Naive thymus-derived CD4-positive, alpha-beta T cell (primary cell): Measurements from ENCODE around the gene PAX8. TPM values are rescaled to one million over a fixed set of nuclear protein-coding genes. Genes with fewer than 3 reads are reported as not detected.

Experiments used
- ATAC-seq: fragments of 150-1000 bp; cut with Tn5 transposase; 2 replicates; pipeline ENCODE4 v1.10.0; 2021; ENCODE audit warnings: mild to moderate bottlenecking, moderate library complexity
- CTCF ChIA-PET: fragments of 350-600 bp; sonication (Branson Sonifier 250); formaldehyde crosslinking; loops from one replicate; lab custom pipeline; 2021; ENCODE audit warnings: antibody characterized with exemption; lab: Charles Lee
- POLR2A ChIA-PET: fragments of 350-600 bp; sonication (Branson Sonifier 250); formaldehyde crosslinking; loops from one replicate; lab custom pipeline; 2021; ENCODE audit warnings: antibody characterized with exemption, inconsistent platforms; lab: Charles Lee
- DNase-seq, 9 donors: peaks; one replicate each; pipeline versions ENCODE4 v3.0.0 to v3.0.0-alpha.2; 2020 to 2022; ENCODE audit warnings: mixed read lengths in 1 of 9
- H3K27ac ChIP-seq: one replicate; pipeline ENCODE4 v1.7.0; 2013; ENCODE audit warnings: mild to moderate bottlenecking, low read depth, low read length, moderate library complexity
- H3K27me3 ChIP-seq, 2 donors: one replicate each; pipeline ENCODE4 v1.7.0; 2013; ENCODE audit warnings: low read length in 2 of 2, mild to moderate bottlenecking in 2 of 2, moderate library complexity in 2 of 2; ENCODE audit not compliant: control insufficient read depth in 2 of 2, insufficient read depth in 2 of 2
- H3K36me3 ChIP-seq, 3 experiments: 1 replicate in 2 of 3; 2 replicates in 1 of 3; pipeline ENCODE4 v1.7.0; 2013; ENCODE audit warnings: low read length in 3 of 3, mild to moderate bottlenecking in 3 of 3, moderate library complexity in 1 of 3; ENCODE audit not compliant: insufficient read depth in 3 of 3, control insufficient read depth in 2 of 3
- H3K4me1 ChIP-seq, 2 donors: one replicate each; pipeline ENCODE4 v1.7.0; 2013; ENCODE audit warnings: low read length in 2 of 2, mild to moderate bottlenecking in 2 of 2, moderate library complexity in 1 of 2; ENCODE audit not compliant: control insufficient read depth in 2 of 2, insufficient read depth in 2 of 2
- H3K4me3 ChIP-seq: 2 replicates; pipeline ENCODE4 v1.7.0; 2013; ENCODE audit warnings: mild to moderate bottlenecking, low read length
- H3K9me3 ChIP-seq, 3 experiments: 1 replicate in 2 of 3; 2 replicates in 1 of 3; pipeline ENCODE4 v1.7.0; 2013; ENCODE audit warnings: low read length in 3 of 3; ENCODE audit not compliant: control insufficient read depth in 2 of 3
- H3K27ac Mint-ChIP-seq, 9 donors: one replicate each; pipeline ENCODE4 v1.8.0; 2020 to 2022; ENCODE audit warnings: mixed read lengths in 9 of 9, mild to moderate bottlenecking in 8 of 9, moderate library complexity in 5 of 9, inconsistent platforms in 2 of 9
- H3K27me3 Mint-ChIP-seq, 5 donors: one replicate each; pipeline ENCODE4 v1.8.0; 2021 to 2022; ENCODE audit warnings: mixed read lengths in 5 of 5, mild to moderate bottlenecking in 1 of 5
- H3K36me3 Mint-ChIP-seq, 5 donors: one replicate each; pipeline ENCODE4 v1.8.0; 2020 to 2022; ENCODE audit warnings: mixed read lengths in 5 of 5, mild to moderate bottlenecking in 3 of 5, inconsistent platforms in 1 of 5
- H3K4me1 Mint-ChIP-seq, 7 donors: one replicate each; pipeline ENCODE4 v1.8.0; 2020 to 2022; ENCODE audit warnings: mixed read lengths in 7 of 7, mild to moderate bottlenecking in 3 of 7, inconsistent platforms in 1 of 7
- H3K4me3 Mint-ChIP-seq, 10 donors: one replicate each; pipeline ENCODE4 v1.8.0; 2020 to 2022; ENCODE audit warnings: mild to moderate bottlenecking in 10 of 10, mixed read lengths in 10 of 10, moderate library complexity in 6 of 10, inconsistent platforms in 2 of 10
- H3K9me3 Mint-ChIP-seq, 11 donors: one replicate each; pipeline ENCODE4 v1.8.0; 2020 to 2022; ENCODE audit warnings: mixed read lengths in 11 of 11, mild to moderate bottlenecking in 4 of 11, inconsistent platforms in 1 of 11, moderate library complexity in 1 of 11
- intact Hi-C, 2 donors: fragments of 100-400 bp; cut with micrococcal nuclease; formaldehyde crosslinking; loops; one replicate each; pipeline ENCODE4 v1.15.1; 2023
- polyA plus RNA-seq, 2 donors: library from polyadenylated mRNA; unstranded; fragments of 300-500 nt; fragmentation: Illumina TruSeq; gene quantifications; one replicate each; pipeline ENCODE4 v1.2.3, GENCODE V29; 2021
- total RNA-seq, 6 experiments: library from RNA in 5 of 6; stranded (reverse) in 5 of 6; gene quantifications; 1 replicate in 5 of 6; 2 replicates in 1 of 6; pipeline ENCODE4 v1.2.3 and lab custom pipeline; 2021 to 2026

Gene PAX8
- total and polyA plus RNA-seq, 7 experiments from 2014 or later: 0.09 to 1.5 (median 1.2) TPM

- ChIA-PET CTCF (interaction anchor here (0.6 to 7.9 kb wide), 15 partner anchors 9 to 212 kb away, joined by 3 to 80 read pairs (median 5); no protein-coding TSS in a partner anchor), POLR2A (interaction anchor here (0.7 to 12.9 kb wide), 11 partner anchors 9 to 178 kb away, joined by 3 to 172 read pairs (median 16); no protein-coding TSS in a partner anchor)
- Histone ChIP-seq H3K4me1 (peaks cover 67 to 69% of the 10 kb centered on the region in 2 donors), H3K9me3 (no peaks in the 10 kb centered on the region), H3K4me3 (peak overlapping the region; percentile 80), H3K36me3 (peaks cover 0 to 6% (median 4%) of the 10 kb centered on the region in 3 experiments), H3K27ac (peak overlapping the region; percentile 92), H3K27me3 (no peaks in the 10 kb centered on the region)
- H3K27me3 Mint-ChIP-seq: peaks cover 0 to 5% (median 0%) of the 10 kb centered on the region in 5 donors
- peaks cover 58 to 84% (median 72%) of the 10 kb centered on the region in 7 donors for H3K4me1 Mint-ChIP-seq
- H3K4me3 Mint-ChIP-seq: peak overlapping the region; percentile 87 to 99 (median 94)
- H3K9me3 Mint-ChIP-seq: peaks cover 0 to 5% (median 0%) of the 10 kb centered on the region in 11 donors
- peak overlapping the region; percentile 89 to 98 (median 93) for H3K27ac Mint-ChIP-seq
- ATAC-seq: no peak
- intact Hi-C loops: loop anchor here (1.0 to 10.0 kb wide), 10 partner anchors 8 to 1118 kb away; partner anchors contain the start of genes CKAP2L (in 1 of the 2), SLC20A1 (in 1 of the 2) and TMEM87B (in 1 of the 2)
- H3K36me3 Mint-ChIP-seq: peaks cover 3 to 53% (median 17%) of the 10 kb centered on the region in 5 donors
- DNase-seq: no peak
Observed at GRCh38 chr2:113172721-113173541, 105.8 kb downstream of the PAX8 start.

- Mint-ChIP-seq H3K27me3 (peaks cover 0 to 5% (median 0%) of the 10 kb centered on the region in 5 donors), H3K36me3 (peaks cover 3 to 42% (median 7%) of the 10 kb centered on the region in 5 donors), H3K4me1 (peaks cover 59 to 83% (median 71%) of the 10 kb centered on the region in 7 donors), H3K9me3 (peaks cover 0 to 5% (median 0%) of the 10 kb centered on the region in 11 donors), H3K27ac (peak overlapping the region; percentile 72 to 98 (median 93)), H3K4me3 (peak overlapping the region; percentile 26 to 94 (median 76))
- ChIA-PET POLR2A (interaction anchor here (0.7 to 12.9 kb wide), 6 partner anchors 9 to 34 kb away, joined by 3 to 172 read pairs (median 6); no protein-coding TSS in a partner anchor), CTCF (interaction anchor here (0.9 to 7.9 kb wide), 8 partner anchors 10 to 211 kb away, joined by 3 to 80 read pairs (median 4); no protein-coding TSS in a partner anchor)
- intact Hi-C loops: loop anchor here (2.0 to 10.0 kb wide), 5 partner anchors 175 to 1117 kb away; partner anchors contain the start of genes CKAP2L (in 1 of the 2), SLC20A1 (in 1 of the 2) and TMEM87B (in 1 of the 2)
- H3K4me3 ChIP-seq: no peak overlapping the region
- no peak for DNase-seq
- ATAC-seq: no peak
- peaks cover 67 to 69% of the 10 kb centered on the region in 2 donors for H3K4me1 ChIP-seq
- H3K27me3 ChIP-seq: no peaks in the 10 kb centered on the region
- H3K36me3 ChIP-seq: no peaks in the 10 kb centered on the region
- no peaks in the 10 kb centered on the region for H3K9me3 ChIP-seq
- peak overlapping the region; percentile 24 for H3K27ac ChIP-seq
Observed at GRCh38 chr2:113171334-113172075, 107.2 kb downstream of the PAX8 start.

GRCh38 chr2:113169586-113169985 lies 109.1 kb downstream of the PAX8 start:
- Mint-ChIP-seq H3K36me3 (peaks cover 0 to 31% (median 4%) of the 10 kb centered on the region in 5 donors), H3K4me1 (peaks cover 61 to 88% (median 81%) of the 10 kb centered on the region in 7 donors), H3K27me3 (peaks cover 0 to 2% (median 0%) of the 10 kb centered on the region in 5 donors), H3K4me3 (peak overlapping the region; percentile 4 to 78 (median 67)), H3K9me3 (peaks cover 0 to 4% (median 0%) of the 10 kb centered on the region in 11 donors), H3K27ac (peak overlapping the region; percentile 76 to 99 (median 92))
- ChIA-PET CTCF (interaction anchor here (0.7 to 1.4 kb wide), 3 partner anchors 11 to 181 kb away, joined by 3 to 4 read pairs (median 3); no protein-coding TSS in a partner anchor), POLR2A (interaction anchor here (12.9 kb wide), 1 partner anchor 12 kb away, joined by 172 read pairs; no protein-coding TSS in a partner anchor)
- no peak overlapping the region for H3K27ac ChIP-seq
- no peaks in the 10 kb centered on the region for H3K9me3 ChIP-seq
- H3K4me1 ChIP-seq: peaks cover 54 to 79% of the 10 kb centered on the region in 2 donors
- no peaks in the 10 kb centered on the region for H3K36me3 ChIP-seq
- intact Hi-C loops: loop anchor here in 1 of 2 donors (1.0 to 2.0 kb wide), 2 partner anchors 11 to 173 kb away; no protein-coding TSS in a partner anchor
- no peak for ATAC-seq
- no peak for DNase-seq
- no peak overlapping the region for H3K4me3 ChIP-seq
- no peaks in the 10 kb centered on the region for H3K27me3 ChIP-seq

- Mint-ChIP-seq H3K27me3 (peaks cover 0 to 2% (median 0%) of the 10 kb centered on the region in 5 donors), H3K36me3 (peaks cover 0 to 26% (median 4%) of the 10 kb centered on the region in 5 donors), H3K4me3 (peak overlapping the region; percentile 57 to 87 (median 78)), H3K4me1 (peaks cover 66 to 93% (median 86%) of the 10 kb centered on the region in 7 donors), H3K9me3 (peaks cover 0 to 4% (median 0%) of the 10 kb centered on the region in 11 donors), H3K27ac (peak overlapping the region; percentile 88 to 100 (median 97))
- DNase-seq (peak in 7 of 9 donors; percentile 49 to 68 (median 62)), ATAC-seq (peak; percentile 58)
- CTCF ChIA-PET: interaction anchor here (0.7 to 1.4 kb wide), 3 partner anchors 11 to 182 kb away, joined by 3 to 4 read pairs (median 3); no protein-coding TSS in a partner anchor
- POLR2A ChIA-PET: interaction anchor here (1.5 to 12.9 kb wide), 3 partner anchors 11 to 30 kb away, joined by 4 to 172 read pairs (median 6); no protein-coding TSS in a partner anchor
- Histone ChIP-seq H3K36me3 (no peaks in the 10 kb centered on the region), H3K27me3 (no peaks in the 10 kb centered on the region), H3K4me1 (peaks cover 54 to 79% of the 10 kb centered on the region in 2 donors), H3K9me3 (no peaks in the 10 kb centered on the region), H3K4me3 (peak overlapping the region; percentile 53), H3K27ac (peak overlapping the region; percentile 87)
- intact Hi-C loops: loop anchor here in 1 of 2 donors (1.0 to 2.0 kb wide), 2 partner anchors 11 to 172 kb away; no protein-coding TSS in a partner anchor
Observed at GRCh38 chr2:113169002-113169530, 109.7 kb downstream of the PAX8 start.

GRCh38 chr2:113167962-113168340 lies 110.8 kb downstream of the PAX8 start:
- no peaks in the 10 kb centered on the region for H3K36me3 ChIP-seq
- H3K27me3 ChIP-seq: no peaks in the 10 kb centered on the region
- H3K4me3 ChIP-seq: peak overlapping the region; percentile 53
- H3K9me3 Mint-ChIP-seq: peaks cover 0 to 4% (median 0%) of the 10 kb centered on the region in 11 donors
- ChIA-PET CTCF (interaction anchor here (0.6 to 2.4 kb wide), 8 partner anchors 9 to 73 kb away, joined by 3 to 19 read pairs (median 6); no protein-coding TSS in a partner anchor), POLR2A (interaction anchor here (0.6 to 12.9 kb wide), 6 partner anchors 11 to 31 kb away, joined by 3 to 172 read pairs (median 4); no protein-coding TSS in a partner anchor)
- H3K4me3 Mint-ChIP-seq: peak overlapping the region; percentile 57 to 87 (median 78)
- no peak for DNase-seq
- H3K27me3 Mint-ChIP-seq: no peaks in the 10 kb centered on the region
- intact Hi-C loops: loop anchor here (1.0 to 2.0 kb wide), 3 partner anchors 7 to 171 kb away; no protein-coding TSS in a partner anchor
- peaks cover 61 to 88% (median 80%) of the 10 kb centered on the region in 7 donors for H3K4me1 Mint-ChIP-seq
- ATAC-seq: no peak
- H3K9me3 ChIP-seq: no peaks in the 10 kb centered on the region
- H3K36me3 Mint-ChIP-seq: peaks cover 0 to 17% (median 4%) of the 10 kb centered on the region in 5 donors
- H3K4me1 ChIP-seq: peaks cover 47 to 74% of the 10 kb centered on the region in 2 donors
- H3K27ac ChIP-seq: peak overlapping the region; percentile 87
- peak overlapping the region; percentile 88 to 100 (median 97) for H3K27ac Mint-ChIP-seq
